Activated T-cell treated with anti-CD3 and anti-CD28 coated beads for 24 hours (primary cell): ENCODE measurements around the gene XPNPEP1.

Source experiments
- DNase-seq: peaks from one replicate; pipeline ENCODE4 v3.0.0-alpha.2; 2020; ENCODE audit warnings: low read depth

The XPNPEP1 gene

GRCh38 chr10:109862738-109863137, 60.6 kb downstream of the XPNPEP1 start:
- DNase-seq = no peak

GRCh38 chr10:109862041-109862440, 61.3 kb downstream of the XPNPEP1 start:
- DNase-seq = no peak

DNA sequence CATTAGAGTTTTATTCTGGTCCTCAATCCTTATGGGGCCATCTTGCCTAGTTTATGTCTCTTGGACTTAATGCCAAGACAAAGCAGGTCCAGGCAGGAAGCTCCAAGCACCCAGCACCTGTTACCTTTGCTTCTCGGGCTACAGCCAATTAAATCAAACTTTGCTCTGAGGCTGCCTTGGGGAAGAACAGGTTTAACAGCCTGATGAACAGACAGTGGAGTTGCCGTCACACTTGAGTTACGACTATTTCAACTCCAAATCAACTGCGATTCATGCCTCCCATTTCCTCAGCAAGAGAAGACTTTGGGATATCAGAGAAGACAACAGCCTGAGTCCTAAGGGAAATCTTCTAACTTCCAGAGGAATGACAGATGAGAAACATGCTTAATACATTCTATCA, 62.2 kb downstream of the XPNPEP1 start:
- no peak for DNase-seq

GRCh38 chr10:109859221-109859620, 64.1 kb downstream of the XPNPEP1 start:
- DNase-seq = no peak

DNA sequence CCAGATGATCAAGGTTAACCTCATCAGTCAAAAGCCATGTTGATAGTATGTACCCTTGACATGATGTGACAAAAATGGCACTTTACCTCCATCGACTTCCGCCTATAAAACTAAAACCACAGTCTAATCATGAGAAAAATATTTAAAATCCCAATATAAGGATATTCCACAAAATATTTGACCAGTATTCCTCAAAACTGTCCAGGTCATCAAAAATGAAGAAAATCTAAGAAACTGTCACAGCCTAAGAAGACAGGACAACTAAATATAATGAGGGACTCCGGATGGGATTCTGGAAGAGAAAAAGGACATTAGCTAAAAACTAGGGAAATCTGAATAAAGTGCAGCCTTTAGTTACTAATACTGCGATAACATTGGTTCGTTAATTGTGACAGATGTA, 67.6 kb downstream of the XPNPEP1 start:
- no peak for DNase-seq

GRCh38 chr10:109853921-109854320, 69.4 kb downstream of the XPNPEP1 start:
- no peak for DNase-seq

DNA sequence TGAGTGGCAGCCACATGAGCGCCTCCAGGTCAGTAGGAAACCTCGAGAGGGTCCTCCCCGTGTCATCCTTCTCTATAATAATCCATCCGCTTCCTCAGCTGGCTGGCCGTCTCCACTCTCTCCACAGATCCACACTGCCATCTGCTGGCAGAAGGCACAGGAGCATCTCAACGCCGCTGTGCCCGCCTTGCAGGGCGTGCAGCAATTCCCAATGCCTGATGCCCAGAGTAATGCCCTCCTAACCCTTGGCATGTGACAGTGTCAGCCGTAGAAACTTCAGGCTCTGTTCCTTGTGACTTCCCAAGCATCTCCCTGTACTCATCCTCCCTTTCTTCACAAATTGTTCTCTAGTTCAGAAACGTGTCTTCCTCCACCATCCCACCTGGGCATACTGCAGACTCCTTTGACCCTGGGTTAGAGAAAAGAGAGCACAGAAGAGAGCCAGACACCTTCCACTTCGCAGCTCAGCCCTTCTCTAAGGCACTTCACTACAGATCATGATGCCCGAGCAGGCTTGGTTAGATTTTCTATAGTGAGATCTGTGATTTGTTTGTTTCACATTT, 70.8 kb downstream of the XPNPEP1 start:
- DNase-seq = peak; percentile 44

DNA sequence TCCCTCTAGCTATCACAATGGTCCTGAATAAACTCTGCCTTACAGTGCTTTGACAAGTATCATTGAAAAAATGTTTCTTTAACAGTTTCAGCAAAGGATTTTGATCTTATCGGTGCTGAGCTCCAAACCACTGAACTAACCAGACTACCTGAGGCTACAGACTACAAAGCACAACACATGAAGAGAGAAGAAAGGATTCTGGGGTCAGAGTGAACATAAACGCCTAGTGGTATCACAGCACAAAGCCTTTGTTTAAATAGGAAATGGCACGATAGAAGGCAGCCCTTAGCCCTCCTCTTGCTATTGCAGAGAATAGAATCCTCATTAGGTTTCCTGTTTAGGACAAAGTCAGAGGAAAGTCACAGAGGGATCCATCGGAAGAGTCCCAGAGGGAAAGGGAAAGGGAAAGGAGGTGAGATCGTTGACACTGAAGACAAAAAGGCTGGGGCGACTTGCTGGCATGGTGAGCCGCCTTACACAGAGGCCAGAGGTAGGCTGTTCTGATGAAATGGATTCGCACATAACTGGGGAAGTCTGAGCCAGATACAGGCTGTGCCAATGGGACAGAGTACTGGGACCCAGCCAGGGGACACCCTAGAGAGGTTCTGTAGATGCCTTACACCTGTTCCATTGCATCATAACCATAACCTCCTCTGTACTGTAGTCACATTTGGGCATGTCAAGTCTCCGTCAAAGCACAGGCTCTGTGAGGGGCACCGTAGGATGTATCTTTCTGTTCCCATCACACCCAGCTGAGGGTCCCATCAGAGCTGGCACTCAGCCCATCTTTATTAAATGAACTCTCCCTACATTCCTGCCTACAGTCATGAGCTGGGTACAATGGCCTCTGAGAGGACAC, 71.5 kb downstream of the XPNPEP1 start:
- DNase-seq = no peak

DNA sequence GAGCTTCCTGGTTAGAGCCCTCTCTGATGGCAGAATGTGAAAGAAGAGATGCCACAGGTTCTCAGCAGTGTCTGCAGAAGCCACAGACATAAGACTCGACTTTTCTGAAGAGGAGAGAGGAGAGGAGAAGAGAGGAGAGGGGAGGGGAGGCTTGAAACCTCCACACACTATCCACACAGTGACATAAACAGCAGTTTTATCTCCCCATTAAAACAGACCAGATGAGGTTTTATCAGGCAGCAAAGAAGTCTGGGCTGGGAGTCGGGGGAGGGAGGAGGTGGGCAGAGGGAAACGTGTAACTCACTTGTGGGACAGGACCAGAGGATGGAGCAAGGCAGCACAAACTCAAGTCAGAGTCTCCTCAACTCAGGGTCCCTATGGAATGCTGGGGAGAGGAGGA, 76.5 kb downstream of the XPNPEP1 start:
- DNase-seq = no peak

DNA sequence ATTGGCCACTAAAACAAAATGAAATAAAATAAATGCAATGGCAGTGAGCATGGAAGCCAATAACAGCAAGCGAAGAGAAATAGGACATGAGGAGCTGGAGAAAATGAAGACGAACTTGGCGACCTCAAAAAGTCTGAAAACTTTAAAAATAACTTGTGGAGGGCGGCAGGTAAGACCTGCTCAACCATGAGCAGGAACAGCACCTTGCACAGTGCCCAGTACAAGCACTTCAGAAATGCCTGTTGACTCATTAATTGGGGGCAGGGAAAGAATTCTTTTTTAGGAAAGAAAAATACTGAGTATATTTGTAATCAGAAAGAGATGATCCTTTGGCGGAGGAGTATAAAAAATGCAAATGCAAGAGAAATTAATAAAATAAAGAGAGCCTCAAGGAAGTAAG, 78.0 kb downstream of the XPNPEP1 start:
- no peak for DNase-seq

DNA sequence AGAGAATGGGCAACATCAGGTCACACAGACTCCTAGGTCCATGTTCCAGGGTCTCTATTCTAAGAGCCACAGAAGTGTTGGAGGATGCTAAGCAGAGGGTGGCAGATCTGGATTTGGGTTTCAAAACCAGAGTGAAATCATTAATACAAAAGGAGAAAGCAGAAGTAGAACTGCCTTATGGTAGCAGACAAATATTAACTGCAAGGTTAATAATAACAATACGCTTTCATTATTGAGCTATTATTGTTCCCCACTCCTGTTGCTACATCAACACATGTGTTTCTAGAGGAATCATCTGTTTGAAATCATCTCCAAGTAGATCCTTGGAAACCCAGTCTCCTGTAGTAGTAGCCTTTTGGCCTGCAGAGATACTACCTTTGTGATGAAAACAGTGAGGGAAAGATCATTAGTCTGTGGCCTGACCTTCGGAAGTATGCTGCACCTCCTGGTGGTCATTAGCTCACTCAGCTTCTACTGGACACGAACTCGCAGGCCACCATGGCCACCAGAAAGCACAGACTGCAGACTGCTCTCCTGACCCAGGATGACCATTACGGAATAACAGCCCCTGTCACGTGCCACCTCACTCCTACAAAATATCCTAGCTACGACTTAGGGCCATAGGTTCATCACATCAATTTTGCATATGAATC, 84.6 kb downstream of the XPNPEP1 start:
- no peak for DNase-seq

DNA sequence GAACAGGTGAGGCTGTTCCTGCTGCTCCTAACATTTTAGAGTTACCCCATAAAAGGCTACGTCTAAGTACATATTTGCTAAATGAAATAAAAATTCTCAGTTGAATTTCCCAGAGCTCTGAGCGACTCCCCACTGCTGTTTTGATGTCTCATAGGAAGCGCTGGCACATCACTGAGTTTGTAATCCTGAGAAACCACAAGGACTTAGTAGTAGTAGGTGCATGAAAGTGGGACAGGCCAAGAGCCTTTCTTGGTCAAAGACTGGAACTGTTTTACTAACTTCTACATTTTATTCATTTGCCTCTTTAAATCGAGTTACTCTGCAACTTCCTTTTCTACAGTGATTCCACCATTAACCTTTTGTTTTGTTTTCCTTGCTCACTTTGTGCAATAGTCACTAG, 85.9 kb downstream of the XPNPEP1 start:
- DNase-seq = no peak

GRCh38 chr10:109835257-109835656, 88.1 kb downstream of the XPNPEP1 start:
- DNase-seq = no peak

DNA sequence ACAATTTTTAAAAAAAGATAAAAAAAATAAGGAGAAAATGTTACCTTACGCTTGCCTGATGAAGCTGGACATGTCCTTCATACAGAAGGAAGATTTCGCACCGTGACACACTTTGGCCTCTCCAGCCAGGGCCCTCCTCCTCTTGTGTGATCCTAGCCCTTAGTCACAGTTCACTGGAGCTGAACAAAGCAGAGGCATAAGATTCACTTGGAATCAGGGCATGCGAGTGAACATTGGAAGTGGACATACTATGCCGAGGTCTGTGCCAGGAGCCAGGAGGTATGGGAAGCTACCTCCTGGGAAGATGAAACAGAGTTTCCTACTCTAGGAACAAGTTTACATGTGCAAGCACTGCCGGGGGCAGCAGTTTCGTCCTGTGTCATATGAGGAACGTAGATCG, 91.5 kb downstream of the XPNPEP1 start:
- no peak for DNase-seq

DNA sequence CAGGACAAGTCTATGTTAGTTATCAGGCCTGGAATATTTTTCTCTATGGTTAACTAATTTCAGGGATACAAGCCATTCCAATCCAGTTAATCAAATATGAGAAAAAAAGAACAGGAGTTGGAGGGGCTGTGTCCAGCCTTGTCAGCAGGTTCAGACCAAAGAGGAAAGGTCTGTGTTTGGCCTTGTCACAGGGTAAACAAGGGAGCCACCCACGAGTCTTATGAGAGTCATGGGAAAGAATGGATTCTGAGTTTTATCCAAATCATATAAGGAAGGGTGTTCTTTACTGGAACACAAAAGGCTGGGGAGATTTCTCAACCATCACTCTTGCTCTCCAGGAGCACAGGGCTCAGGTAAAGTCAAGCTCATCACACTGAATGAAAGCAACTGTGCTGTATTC, 99.1 kb downstream of the XPNPEP1 start:
- DNase-seq = no peak

DNA sequence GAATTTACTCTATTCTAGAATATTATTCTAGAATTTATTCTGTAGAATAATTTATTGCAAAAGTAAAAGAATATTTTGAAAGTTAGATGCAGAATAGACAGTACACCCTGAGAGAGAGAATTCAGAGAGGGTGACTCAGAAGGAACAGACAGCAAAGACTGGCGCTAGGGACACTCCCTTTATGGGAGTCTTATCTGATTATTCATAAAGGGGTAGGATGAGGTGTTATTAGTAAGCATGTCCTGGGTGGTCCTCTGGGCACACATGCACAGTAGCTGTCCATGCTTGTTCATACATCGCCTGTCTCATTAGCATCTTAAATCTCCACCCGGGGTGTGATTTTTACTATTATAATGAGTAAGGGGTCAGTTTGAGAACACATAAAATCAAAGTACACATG, 100.1 kb downstream of the XPNPEP1 start:
- DNase-seq = no peak

DNA sequence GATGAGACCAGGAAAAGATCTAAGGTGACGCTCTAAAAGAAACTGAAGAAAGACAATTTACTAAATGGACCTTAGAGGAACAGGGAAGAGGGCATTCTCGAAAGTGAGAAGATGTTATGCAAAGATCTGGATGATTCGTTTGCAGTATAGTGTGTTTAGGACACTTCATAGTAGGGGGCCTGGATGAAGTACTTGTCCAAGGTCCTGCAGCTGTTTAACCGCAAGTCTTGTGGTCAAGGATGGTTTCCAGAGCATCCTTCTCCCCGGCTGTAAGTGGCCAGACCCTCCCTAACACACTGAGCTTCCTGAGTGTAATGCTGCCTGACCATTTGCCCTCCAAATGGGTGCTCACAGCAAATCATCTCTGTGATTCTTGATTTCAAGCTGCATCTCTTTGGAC, 101.6 kb downstream of the XPNPEP1 start:
- no peak for DNase-seq

- DNase-seq = no peak
Measured at GRCh38 chr10:109820620-109821405, 102.5 kb downstream of the XPNPEP1 start.

- no peak for DNase-seq
Measured at GRCh38 chr10:109819807-109820206, 103.5 kb downstream of the XPNPEP1 start.
